HG03060 (cell line): ENCODE measurements around the gene POLA2.

ENCODE experiments used
- ATAC-seq: cut with Tn5 transposase; IDR thresholded peaks from one replicate; pipeline ENCODE4 v1.9.1; 2021; ENCODE audit warnings: low read depth, moderate number of reproducible peaks; ENCODE audit not compliant: unreplicated experiment

The POLA2 gene

GRCh38 chr11:65305501-65306268 lies 43.9 kb downstream of the POLA2 start:
- no peak for ATAC-seq

GRCh38 chr11:65307298-65308229 lies 45.8 kb downstream of the POLA2 start:
- no peak for ATAC-seq

- ATAC-seq: no peak
Observed at GRCh38 chr11:65308281-65308891, 46.6 kb downstream of the POLA2 start.

- no peak for ATAC-seq
Observed at GRCh38 chr11:65309006-65309405, 47.2 kb downstream of the POLA2 start.

- no peak for ATAC-seq
Observed at GRCh38 chr11:65310215-65310614, 48.5 kb downstream of the POLA2 start.

GRCh38 chr11:65310736-65311135 lies 49.0 kb downstream of the POLA2 start:
- no peak for ATAC-seq

GRCh38 chr11:65311170-65311678 lies 49.5 kb downstream of the POLA2 start:
- ATAC-seq: no peak

- no peak for ATAC-seq
Observed at GRCh38 chr11:65314501-65315203, 52.9 kb downstream of the POLA2 start, which contains the start of gene CDC42EP2. TSS of gene CDC42EP2 (plus strand) at chr11:65314866. CDS start at chr11:65320899, 6,033 bp downstream.

- no peak for ATAC-seq
Observed at GRCh38 chr11:65315204-65315865, 53.6 kb downstream of the POLA2 start.

- no peak for ATAC-seq
Observed at GRCh38 chr11:65315866-65316226, 54.1 kb downstream of the POLA2 start.

GRCh38 chr11:65316227-65317024 lies 54.7 kb downstream of the POLA2 start:
- no peak for ATAC-seq

- ATAC-seq: no peak
Observed at GRCh38 chr11:65317025-65317786, 55.4 kb downstream of the POLA2 start.

GRCh38 chr11:65320386-65321075 lies 58.8 kb downstream of the POLA2 start:
- no peak for ATAC-seq

- no peak for ATAC-seq
Observed at GRCh38 chr11:65321076-65321475, 59.3 kb downstream of the POLA2 start.

- ATAC-seq: no peak
Observed at GRCh38 chr11:65321828-65322485, 60.2 kb downstream of the POLA2 start.

- ATAC-seq: no peak
Observed at GRCh38 chr11:65323813-65324212, 62.1 kb downstream of the POLA2 start.

- no peak for ATAC-seq
Observed at GRCh38 chr11:65325435-65325834, 63.7 kb downstream of the POLA2 start.
